Limb (tissue), 2 donors: ENCODE measurements around the gene AHRR.

Experiments used
- DNase-seq, 2 donors: peaks; one replicate each; pipeline ENCODE4 v3.0.0-alpha.2; 2016; ENCODE audit errors: extremely low spot score in 2 of 2

Gene AHRR

DNA sequence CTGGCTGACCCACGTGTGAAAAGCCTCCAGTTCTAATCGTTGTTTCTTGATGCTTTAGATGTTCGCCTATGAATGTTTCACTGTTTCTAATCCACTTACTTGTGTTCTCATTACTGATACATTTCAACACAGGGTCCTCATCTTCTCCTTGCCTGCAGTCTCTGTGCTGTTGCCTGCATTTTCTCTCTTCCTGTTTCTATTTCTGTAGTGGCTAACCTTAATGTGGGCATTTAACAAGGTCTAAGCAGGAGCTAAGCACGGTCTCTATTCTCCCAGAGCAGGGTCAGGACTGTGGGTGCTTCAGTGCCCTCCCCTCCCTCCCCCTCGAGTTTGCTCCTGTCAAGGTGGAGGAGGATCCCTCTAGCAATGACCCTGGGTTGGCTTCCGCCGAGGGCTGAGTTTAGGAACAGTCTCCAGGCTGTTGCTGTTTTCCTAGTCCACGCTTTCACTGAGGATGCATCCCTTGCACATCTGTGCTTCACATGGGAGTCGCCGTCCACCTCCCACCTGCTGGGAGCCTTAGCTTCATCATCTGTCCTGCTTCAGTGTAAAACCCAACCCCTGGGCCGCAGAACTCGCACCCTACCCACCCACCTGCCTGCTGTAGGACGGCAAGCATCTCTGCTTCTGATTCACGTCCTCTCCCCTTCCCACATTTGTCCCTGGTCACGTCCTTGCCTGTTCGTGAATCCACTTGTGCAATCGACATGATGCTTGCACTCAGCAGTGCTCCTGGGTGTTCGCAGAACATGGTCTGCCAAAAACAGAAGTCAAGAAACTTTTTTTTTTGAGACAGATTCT, 119.1 kb downstream of the AHRR start:
- peak in 1 of 2 donors; percentile 6 for DNase-seq

GRCh38 chr5:441996-442334, 120.5 kb downstream of the AHRR start:
- DNase-seq = peak in 1 of 2 donors; percentile 21

- DNase-seq = peak; percentile 75 to 86
Observed at GRCh38 chr5:442335-443238, 121.1 kb downstream of the AHRR start, which contains the start of gene EXOC3. TSS of gene EXOC3 (plus strand) at chr5:443176. CDS start at chr5:446206, 3,030 bp downstream.

GRCh38 chr5:443239-444151, 122.0 kb downstream of the AHRR start:
- DNase-seq = no peak

- peak in 1 of 2 donors; percentile 12 for DNase-seq
Observed at GRCh38 chr5:444226-444625, 122.7 kb downstream of the AHRR start.

DNA sequence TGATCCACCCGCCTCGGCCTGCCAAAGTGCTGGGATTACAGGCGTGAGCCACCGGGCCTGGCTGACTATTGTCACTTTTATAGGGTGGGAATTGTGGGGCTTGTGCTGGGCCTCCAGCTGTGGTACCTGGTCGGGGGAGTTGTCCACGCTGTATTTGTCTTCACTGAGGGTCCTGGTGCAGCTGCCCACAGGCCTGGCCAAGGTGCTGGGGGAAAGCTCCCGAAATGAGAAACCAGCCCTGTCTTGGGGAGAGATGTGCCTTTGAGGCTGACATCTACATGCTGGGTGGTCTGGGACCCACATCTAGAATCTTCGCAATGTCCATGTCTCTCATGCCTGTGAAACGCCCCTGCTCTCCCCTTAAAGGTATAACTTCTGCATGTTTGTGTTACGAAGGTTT, 124.1 kb downstream of the AHRR start:
- peak in 1 of 2 donors; percentile 14 for DNase-seq

GRCh38 chr5:446066-446882, 124.8 kb downstream of the AHRR start:
- DNase-seq = peak in 1 of 2 donors; percentile 7

DNA sequence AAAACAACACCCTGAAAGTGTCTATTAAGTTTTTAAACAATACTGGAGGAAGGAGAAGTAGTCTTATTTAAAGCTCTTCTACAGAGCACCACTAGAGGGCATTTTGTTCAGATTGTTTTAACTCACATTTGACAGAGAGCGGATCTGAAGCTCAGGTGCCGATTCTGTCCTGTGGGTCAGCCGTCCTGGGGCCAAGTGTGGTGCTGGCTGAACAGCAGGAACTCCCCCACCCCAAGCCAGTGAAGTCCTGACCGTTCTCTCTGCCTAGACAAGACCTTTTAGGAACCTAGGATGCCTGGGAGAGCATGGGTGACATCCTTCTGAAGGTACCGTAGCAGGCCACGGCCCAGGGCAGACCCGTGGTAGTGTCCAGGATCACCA, 125.4 kb downstream of the AHRR start:
- DNase-seq = peak; percentile 30 to 61

DNA sequence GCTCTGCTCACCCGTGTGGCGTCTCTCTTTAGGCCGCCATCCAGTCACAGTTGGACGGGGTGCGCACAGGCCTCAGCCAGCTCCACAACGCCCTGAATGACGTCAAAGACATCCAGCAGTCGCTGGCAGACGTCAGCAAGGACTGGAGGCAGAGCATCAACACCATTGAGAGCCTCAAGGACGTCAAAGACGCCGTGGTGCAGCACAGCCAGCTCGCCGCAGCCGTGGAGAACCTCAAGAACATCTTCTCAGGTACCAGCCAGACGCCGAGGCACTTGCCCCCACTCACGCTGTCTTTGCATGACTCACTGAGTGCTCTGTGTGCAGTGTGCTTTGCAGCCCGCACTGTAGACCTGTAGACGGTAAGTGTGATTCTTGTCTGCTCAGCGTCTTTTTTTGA, 126.0 kb downstream of the AHRR start:
- peak in 1 of 2 donors; percentile 6 for DNase-seq

- peak in 1 of 2 donors; percentile 19 for DNase-seq
Observed at GRCh38 chr5:448061-448765, 126.7 kb downstream of the AHRR start.

GRCh38 chr5:448766-449090, 127.2 kb downstream of the AHRR start:
- no peak for DNase-seq

DNA sequence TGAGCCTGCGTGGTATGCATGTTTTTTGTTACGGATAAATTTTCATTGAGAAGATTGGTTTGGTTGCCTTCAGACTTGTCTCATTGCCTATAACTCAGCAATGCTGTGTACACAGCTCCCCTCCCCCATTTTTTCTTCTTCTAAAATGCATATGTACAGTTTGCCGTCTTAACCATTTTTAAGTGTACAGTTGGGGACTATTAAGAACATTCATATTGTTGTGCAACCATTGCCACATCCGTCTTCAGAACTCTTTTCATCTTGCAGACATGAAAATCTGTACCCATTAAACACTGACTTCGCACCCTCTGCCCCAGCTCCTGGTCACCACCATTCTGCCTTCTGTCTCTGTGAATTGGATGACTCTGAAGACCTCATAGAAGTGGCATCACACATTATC, 127.6 kb downstream of the AHRR start:
- no peak for DNase-seq

DNA sequence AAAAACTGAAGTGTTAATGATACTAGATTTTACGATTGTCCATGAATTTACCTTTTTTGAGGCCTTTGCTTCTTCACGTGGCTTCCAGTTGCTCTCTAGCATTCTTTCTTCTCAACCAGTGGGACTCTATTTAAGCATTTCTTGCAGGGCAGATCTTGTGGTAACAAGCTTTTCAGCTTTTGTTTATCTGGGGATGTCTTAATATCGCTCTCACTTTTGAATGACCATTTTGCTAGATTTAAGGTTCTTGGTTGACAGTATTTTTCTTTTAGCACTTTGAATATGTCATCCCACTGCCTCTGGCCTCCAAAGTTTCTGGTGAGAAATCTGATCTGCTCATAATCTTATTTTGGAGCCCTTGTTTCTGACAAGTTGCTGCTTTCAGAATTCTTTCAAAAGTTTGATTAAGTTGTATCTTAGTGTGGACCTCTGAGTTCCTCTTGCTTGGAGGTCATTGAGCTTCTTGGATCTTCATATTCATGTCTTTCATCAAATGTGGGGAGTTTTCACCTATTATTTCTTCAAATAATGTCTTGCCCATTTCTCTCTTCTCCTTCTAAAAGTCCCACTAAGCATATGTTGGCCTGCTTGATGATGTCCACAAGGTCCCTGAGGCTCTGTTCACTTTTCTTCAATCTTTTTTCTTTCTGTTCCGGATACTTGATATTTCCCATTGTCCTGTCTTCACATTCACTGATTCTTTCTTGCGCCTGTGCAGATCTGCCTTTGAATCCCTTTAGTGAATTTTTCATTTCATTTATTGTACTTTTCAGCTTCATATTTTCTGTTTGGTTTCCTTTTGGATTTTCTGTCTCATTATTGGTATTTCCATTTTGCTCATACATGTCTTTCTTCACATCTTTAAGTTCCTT, 130.3 kb downstream of the AHRR start:
- DNase-seq = no peak

DNA sequence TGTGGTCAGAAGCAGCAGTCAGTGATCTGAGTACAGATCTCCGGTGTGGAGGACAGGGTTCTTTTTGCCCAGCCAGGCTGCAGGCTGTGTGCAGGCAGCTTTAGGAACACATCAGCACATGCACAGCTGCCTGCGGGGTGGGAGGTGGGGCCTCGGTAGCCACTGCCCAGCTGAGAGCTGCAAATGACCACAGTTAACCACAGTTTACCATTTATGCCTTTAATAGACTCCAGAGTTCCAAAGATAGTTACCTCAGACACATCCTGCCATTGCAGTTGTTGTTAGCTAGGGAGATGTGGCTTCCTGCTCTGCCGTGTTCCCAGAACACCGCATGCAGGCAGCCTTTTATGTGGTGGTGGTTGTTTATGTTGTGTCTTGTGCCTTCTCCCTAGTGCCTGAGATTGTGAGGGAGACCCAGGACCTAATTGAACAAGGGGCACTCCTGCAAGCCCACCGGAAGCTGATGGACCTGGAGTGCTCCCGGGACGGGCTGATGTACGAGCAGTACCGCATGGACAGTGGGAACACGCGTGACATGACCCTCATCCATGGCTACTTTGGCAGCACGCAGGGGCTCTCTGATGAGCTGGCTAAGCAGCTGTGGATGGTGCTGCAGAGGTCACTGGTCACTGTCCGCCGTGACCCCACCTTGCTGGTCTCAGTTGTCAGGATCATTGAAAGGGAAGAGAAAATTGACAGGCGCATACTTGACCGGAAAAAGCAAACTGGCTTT, 131.6 kb downstream of the AHRR start:
- peak in 1 of 2 donors; percentile 9 for DNase-seq

- DNase-seq = peak in 1 of 2 donors; percentile 13
Observed at GRCh38 chr5:453725-454481, 132.4 kb downstream of the AHRR start.

DNA sequence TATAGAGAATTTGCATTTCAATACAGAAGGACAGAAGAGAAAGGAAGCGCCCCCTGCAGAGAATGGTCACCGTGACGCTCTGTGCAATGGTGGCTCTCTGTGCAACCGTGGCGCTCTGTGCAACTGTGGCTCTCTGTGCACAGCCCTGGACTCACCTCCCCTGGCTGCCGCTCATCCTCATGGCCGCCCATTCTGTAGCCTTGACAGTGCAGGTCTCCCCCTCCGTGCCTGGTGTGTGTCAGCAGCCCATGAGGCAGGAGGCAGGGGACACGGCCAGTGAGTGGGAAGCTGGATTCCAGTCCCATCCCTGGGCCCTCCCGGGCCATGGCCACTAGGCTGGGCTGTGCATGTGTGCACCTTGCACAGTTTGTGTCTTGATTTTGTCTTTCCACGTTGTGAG, 133.4 kb downstream of the AHRR start:
- peak in 1 of 2 donors; percentile 18 for DNase-seq

- DNase-seq = peak in 1 of 2 donors; percentile 4
Observed at GRCh38 chr5:455806-456205, 134.3 kb downstream of the AHRR start.
